CD4-positive, alpha-beta T cell treated with Interferon gamma for 1 hour (primary cell): ENCODE measurements around the gene AKT3.
"Not testable (repeated sequence)": the region's sequence is repeated elsewhere in the genome, so short reads cannot be mapped to it uniquely, and the experiment has no call there.

Experiments
- DNase-seq: peaks from one replicate; pipeline ENCODE4 v3.0.0-alpha.2; 2020

The AKT3 gene

DNA sequence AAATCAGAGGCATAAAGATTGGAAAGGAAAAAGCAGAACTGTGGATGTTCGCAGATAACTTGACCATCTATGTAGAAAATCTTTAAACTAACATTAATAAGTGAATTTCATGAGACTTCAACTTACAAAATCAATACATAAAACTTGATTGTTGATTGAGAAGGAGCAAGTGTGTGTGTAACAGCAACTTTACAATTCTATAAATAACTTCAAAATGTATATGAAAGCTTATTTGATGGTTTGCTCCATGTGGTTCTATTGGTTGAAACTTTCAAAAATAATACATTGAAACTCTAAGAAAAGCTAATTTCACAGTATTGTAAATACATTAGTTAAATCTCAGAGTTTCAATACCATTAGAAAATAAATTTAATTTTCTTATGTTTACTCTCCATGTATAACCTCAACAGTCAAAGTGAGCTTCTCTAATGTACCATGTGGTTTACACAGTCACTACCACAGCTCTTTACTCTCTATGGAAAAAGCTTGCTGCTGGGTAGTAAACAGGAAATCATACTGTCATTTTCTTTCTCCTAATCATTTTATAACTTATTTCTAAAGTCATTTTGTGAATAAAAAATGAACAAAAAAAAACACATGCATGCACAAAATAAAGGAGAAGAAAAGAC lies 12.0 kb downstream of the AKT3 start:
- DNase-seq, result no peak

DNA sequence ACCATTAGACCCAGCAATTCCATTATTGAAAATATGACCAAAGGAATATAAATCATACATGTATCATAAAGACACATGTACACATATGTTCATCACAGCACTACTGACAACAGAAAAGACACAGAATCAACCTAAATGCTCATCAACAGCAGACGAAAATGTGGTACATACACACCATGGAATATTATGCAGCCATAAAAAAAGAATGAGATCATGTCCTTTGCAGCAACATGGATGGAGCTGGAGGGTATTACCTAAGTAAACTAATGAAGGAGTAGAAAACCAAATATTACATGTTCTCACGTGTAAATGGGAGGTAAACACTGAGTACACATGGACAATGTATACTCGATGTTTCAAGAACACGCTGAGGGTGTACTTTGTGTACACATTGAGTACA lies 15.9 kb downstream of the AKT3 start:
- no peak for DNase-seq

DNA sequence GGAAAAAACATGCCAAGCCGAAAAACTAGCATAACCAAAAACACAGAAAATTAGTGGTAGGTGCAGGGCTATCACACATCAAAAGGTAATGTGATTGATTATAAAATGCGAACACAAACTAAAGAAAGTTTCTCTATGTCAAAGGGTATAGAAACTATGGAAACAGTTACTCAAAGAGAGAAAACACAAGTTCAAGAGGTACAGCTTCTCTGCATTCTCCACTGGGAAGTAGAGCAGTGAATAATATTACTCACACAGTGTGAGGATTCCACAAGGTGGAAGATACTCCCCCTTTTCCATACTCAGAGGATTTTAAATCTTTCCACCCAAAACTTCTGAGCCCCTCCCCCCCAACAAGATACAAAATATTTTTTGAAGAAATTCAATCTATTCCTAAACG lies 18.6 kb downstream of the AKT3 start:
- DNase-seq, result no peak

DNA sequence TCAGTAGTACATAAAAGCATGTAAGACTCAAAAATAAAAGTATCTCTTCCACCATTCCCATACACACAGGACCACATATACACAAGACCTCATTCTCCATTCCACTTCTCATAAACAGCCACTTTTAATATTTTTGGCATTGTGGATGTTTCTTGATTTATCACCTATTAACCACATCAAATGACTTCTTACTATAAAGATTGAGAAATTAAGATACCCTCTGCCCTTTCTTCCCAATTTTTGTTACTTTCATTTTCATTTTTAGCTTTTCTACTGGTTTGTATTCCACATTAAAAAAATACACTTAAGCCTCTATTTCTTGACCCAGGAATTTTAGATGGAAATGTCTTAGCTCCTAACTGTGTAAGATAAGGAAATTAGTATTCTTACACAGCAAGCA lies 22.8 kb downstream of the AKT3 start:
- no peak for DNase-seq

GRCh38 chr1:243824907-243825306 lies 25.1 kb downstream of the AKT3 start:
- not testable (repeated sequence) for DNase-seq

DNA sequence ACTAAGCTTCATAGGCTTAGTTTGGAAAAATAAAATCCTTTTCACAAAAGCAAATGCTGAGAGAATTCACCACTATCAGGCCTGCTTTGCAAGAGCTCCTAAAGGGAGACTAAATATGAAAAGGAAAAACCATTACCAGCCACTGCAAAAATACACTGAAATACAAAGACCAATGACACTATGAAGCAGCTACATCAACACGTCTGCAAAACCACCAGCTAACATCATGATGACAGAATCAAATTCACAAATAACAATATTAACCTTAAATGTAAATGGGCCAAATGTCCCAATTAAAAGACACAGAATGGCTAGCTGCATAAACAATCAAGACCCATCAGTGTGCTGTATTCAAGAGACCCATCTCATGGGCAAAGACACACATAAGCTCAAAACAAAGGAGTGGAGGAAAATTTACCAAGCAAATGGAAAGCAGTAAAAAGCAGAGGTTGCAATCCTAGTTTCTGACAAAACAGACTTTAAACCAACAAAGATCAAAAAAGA lies 28.8 kb downstream of the AKT3 start:
- no peak for DNase-seq

GRCh38 chr1:243819438-243819839 lies 30.6 kb downstream of the AKT3 start:
- DNase-seq, result no peak

- DNase-seq, result no peak
Observed at GRCh38 chr1:243818978-243819377, 31.1 kb downstream of the AKT3 start.

GRCh38 chr1:243814718-243815117 lies 35.3 kb downstream of the AKT3 start:
- no peak for DNase-seq

DNA sequence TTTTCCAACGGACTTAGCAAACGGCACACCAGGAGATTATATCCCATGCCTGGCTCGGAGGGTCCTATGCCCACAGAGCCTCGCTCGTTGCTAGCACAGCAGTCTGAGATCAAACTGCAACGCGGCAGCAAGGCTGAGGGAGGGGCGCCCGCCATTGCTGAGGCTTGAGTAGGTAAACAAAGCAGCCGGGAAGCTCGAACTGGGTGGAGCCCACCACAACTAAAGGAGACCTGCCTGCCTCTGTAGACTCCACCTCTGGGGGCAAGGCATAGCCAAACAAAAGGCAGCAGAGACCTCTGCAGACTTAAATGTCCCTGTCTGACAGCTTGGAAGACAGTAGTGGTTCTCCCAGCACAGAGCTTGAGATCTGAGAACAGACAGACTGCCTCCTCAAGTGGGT lies 42.7 kb downstream of the AKT3 start:
- DNase-seq, result peak; percentile 17

GRCh38 chr1:243806310-243806709 lies 43.7 kb downstream of the AKT3 start:
- no peak for DNase-seq

DNA sequence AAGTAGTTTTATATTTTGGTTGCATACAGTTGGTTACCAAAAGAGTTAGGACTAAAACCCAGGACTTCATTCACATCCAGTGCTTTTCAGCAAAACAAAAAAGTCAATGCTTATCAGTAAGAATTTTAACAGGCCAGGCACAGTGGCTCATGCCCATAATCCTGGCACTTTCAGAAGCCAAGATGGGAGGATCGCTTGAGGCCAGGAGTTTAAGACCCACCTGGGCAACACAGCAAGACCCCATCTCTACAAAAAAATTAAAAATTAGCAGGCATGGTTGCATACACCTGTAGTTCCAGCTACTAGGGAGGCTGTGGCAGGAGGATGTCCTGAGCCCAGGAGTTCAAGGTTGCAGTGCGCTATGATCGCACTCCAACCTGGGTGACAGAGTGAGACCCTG lies 47.3 kb downstream of the AKT3 start:
- no peak for DNase-seq

- no peak for DNase-seq
Observed at GRCh38 chr1:243801378-243801777, 48.7 kb downstream of the AKT3 start.

DNA sequence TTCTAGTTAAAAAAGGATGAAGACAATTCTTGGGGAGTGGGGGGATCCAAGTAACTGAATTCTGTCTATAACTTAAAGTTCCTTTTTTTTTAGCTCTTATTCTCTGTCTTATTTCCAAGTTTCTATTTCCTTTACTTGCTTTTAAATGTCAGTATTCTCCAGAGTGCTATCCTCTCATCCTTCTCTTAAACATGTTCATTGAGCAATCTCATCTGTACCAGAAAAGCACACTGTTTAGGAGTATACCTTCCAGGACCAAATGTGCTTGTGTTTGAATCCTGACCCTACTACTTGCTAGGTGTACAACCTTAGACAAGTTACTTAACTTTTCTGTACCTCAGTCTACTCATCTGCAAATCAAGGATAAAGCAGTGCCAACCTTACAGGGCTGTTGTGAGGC lies 50.1 kb downstream of the AKT3 start:
- no peak for DNase-seq

DNA sequence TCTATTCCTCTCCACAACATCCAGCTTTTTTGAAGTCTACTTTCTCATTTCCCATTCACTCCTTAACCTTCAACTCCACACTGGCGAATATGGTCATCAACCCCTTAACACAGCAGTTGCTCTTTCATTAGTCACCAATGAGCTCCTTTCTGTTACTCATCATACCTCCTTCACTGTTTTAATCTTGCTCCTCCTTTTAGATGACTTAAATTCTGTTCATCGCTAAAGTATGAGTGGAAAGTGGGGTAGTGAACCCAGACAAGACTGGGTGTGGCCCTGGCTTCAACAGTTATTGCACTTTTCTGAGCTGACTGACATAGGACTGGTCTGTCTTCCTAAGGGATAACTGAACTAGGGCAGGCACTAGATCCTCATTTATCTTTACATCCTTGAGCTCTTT lies 51.3 kb downstream of the AKT3 start:
- DNase-seq, result no peak

- no peak for DNase-seq
Observed at GRCh38 chr1:243796016-243796415, 54.0 kb downstream of the AKT3 start.

DNA sequence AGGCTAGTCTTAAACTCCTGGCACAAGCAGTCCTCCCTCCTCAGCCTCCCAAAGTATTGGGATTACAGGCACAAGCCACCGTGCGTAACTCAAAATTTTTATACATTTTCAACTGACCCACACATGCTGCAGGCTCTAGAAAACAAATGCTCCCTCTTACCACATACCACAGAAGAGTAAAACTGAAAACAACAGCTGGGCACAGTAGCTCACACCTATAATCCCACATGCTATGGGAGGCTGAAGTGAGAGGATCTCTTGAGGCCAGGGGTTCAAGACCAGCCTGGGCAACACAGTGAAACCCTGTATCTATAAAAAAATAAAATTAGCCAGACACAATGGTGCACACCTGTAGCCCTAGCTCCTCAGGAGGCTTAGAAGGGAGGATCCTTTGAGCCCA lies 56.7 kb downstream of the AKT3 start:
- no peak for DNase-seq

GRCh38 chr1:243792891-243793290 lies 57.2 kb downstream of the AKT3 start:
- no peak for DNase-seq

GRCh38 chr1:243792401-243792800 lies 57.6 kb downstream of the AKT3 start:
- no peak for DNase-seq

DNA sequence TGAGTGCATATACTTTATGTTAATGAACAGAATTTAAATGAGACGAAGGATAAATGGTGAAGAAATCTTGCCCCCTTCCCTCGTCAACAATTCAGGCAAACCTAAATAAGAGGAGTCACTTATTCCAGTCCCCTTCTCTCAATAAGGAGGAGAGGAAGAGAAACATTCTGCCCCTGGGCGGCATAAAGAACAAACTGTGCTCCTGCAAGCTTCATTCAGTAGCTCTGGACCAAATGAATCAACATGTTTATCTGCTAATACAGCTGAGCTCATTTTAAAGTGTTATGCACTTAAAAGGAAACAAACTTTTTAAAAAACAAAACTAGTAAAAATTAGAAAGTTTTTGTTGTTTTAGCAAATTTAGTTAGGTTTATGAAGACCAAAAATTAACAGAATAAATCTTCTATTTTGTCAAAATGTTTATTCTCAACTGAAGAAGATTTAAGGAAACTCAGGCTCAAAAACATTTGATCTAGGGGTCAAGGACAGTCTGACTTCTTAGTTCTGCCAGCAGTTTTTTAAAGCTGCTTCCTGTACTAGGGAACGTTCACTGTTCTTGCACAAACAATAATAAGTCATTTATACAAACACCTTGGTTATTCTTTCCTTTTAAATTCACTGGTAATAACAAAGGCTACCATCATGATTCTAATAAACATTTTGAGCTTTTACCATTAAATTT lies 58.3 kb downstream of the AKT3 start:
- no peak for DNase-seq

GRCh38 chr1:243790404-243790803 lies 59.6 kb downstream of the AKT3 start:
- DNase-seq, result no peak

DNA sequence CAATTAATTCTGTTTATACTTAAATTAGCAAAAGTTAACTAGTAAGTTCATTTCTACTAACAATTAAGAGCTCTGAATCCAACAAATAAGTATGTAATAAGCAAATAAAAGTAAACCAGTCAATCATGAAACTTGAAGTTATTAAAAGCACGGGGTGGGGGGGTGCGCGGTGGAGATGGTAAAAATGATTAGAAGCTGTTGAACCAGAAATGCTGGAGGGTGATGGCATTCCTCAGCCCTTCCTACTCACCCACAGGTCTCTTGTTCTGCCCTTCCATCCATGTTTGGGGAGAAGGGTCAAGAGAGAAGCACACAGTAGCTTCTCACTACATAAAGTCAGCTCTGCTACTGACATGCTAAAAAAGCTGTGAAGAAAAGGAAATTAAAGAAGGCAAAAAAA lies 63.5 kb downstream of the AKT3 start:
- DNase-seq, result no peak

- DNase-seq, result no peak
Observed at GRCh38 chr1:243784506-243784905, 65.5 kb downstream of the AKT3 start.

DNA sequence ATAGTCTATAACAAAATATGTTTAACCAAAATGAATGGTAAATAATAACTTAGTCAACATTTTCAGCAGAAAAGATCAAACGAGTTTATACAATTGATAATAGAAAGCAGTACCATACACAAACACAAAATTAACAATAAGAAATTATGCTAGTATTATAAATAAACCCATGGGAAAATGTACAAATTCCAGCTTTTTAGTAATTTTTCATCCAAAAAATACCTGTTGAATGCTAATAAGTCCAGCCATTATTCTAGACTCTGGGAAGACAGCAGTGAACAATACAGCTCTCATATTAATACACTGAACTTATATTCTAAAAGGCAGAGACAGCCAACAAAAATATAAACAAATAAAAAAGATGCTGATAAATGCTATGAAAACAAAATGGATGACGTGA lies 66.3 kb downstream of the AKT3 start:
- no peak for DNase-seq
